OCI-LY1 (cell line): Measurements from ENCODE around the gene SCLT1.

Experiments used
- EZH2 ChIP-seq: fragments of 200-600 bp; sonication (generic), shearing (Covaris generic); IDR thresholded peaks from 2 replicates; pipeline ENCODE4 v1.8.0; 2017; ENCODE audit warnings: borderline replicate concordance, mixed run types, mild to moderate bottlenecking, antibody characterized with exemption, low read length, moderate library complexity, mixed read lengths
- TF ChIP-seq, protein P1 (sequence below): fragments of 200-600 bp; sonication (generic), shearing (Covaris generic); IDR thresholded peaks from 2 replicates; pipeline ENCODE4 v1.5.1; 2017; ENCODE audit warnings: mild to moderate bottlenecking, antibody characterized with exemption, low read length, moderate library complexity, mixed read lengths

DNA sequence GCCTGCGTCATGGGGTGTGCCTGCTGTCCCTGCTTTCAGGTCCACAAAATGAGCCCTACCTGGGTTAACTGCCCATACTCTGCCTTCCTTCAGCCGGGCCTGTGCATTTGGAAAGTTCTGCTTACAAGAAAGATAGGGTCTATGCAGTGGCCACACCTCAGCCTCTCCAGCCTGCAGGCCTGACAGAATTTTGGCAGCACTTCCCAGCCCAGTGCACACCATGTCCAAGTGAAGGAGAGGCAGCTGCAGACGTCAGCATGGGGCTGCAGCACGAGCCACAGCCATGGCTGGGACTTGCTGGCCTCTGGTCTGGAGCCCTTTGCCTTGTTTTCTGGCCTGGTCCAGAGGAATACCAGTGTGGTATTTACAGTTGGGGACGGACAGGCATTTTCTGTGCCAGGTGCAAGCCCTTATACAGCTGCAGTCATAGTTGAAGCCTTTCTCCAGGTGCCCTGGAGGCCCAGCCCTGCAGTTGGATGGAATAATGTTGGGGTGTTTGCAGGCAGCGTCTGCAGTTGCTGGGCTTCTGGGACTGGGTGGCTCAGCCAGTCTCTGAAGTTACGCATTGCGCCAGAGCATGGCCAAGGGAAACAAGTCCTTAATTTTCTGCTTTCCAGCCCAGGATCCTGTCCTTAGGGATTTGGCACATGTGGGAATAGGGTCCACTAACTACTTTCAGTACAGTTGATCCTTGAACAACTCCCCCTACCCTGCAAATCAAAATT is 257.7 kb downstream of the SCLT1 start:
- TF ChIP-seq, protein P1, sequence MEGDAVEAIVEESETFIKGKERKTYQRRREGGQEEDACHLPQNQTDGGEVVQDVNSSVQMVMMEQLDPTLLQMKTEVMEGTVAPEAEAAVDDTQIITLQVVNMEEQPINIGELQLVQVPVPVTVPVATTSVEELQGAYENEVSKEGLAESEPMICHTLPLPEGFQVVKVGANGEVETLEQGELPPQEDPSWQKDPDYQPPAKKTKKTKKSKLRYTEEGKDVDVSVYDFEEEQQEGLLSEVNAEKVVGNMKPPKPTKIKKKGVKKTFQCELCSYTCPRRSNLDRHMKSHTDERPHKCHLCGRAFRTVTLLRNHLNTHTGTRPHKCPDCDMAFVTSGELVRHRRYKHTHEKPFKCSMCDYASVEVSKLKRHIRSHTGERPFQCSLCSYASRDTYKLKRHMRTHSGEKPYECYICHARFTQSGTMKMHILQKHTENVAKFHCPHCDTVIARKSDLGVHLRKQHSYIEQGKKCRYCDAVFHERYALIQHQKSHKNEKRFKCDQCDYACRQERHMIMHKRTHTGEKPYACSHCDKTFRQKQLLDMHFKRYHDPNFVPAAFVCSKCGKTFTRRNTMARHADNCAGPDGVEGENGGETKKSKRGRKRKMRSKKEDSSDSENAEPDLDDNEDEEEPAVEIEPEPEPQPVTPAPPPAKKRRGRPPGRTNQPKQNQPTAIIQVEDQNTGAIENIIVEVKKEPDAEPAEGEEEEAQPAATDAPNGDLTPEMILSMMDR: no peak
- TF ChIP-seq EZH2: no peak
